Measurements from ENCODE around the gene ITGB1BP2. TPM values are rescaled to one million over a fixed set of nuclear protein-coding genes. Genes with fewer than 3 reads are reported as not detected.
A peak's percentile ranks its signal among the peaks of the same experiment; 100 is the strongest.
"Not testable (repeated sequence)": the region's sequence is repeated elsewhere in the genome, so short reads cannot be mapped to it uniquely, and the experiment has no call there.

The ITGB1BP2 gene
- 1.9 TPM for polyA plus RNA-seq (2012; ENCODE audit: low read depth, missing spikeins)

DNA sequence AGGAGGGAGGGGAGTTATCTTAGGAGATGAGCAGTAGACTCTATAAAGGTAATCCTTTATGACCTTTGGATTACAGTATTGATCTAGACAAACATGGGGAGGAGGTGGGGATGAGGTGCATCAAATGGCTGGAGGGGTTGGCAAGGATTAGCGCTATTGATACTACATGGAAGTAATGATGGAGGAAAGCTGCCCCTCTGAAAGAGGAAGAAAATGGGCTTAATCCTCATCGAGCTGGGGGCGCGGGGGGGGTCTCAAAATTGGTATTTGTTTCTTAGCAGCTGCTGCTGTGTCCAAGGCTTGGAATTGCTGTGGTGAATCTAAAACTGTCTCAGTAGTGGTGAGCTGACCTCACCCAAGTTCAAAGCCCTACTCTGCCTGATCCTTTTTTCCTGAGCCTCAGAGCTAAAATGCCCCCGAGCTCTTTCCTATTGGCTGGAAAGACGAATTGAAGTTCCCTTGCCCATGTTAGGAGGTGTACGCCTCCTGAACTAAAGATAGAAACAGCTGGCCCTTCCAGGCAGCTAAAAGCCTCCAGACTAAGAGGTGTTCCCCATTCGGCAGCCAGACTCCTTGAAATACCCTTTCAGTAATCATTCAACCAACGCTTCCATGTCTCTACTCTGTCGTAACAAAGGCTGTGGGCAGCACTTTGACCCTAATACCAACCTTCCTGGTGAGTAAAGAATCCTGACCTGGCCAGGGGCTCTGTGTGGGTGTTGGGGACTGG lies at the start of gene ITGB1BP2:
Gene ITGB1BP2 (plus strand): TSS at position 556 of the 730 bp plus-strand sequence. CDS start 57 bp downstream, at position 613.
- TF ChIP-seq POLR2AphosphoS5 (IDR thresholded peaks at IDR 0.05; ENCODE audit: low read depth, low read length) (no peak; the same call in none of the 2 replicates), TAF1 (IDR thresholded peaks at IDR 0.05; ENCODE audit: low read depth, low read length) (no peak), POU2F2 (IDR thresholded peaks at IDR 0.05; ENCODE audit: low read depth, low read length) (no peak), PAX5 (IDR thresholded peaks at IDR 0.05; ENCODE audit: insufficient read depth, low read length, severe bottlenecking) (no peak), POLR2A (IDR thresholded peaks at IDR 0.05; ENCODE audit: low read depth, low read length) (peak; percentile 50), SPI1 (IDR thresholded peaks at IDR 0.05; ENCODE audit: low read depth, low read length) (no peak)
- FAIRE-seq, result no peak
- no peak for DNase-seq (ENCODE audit: insufficient read length, low spot score)

DNA sequence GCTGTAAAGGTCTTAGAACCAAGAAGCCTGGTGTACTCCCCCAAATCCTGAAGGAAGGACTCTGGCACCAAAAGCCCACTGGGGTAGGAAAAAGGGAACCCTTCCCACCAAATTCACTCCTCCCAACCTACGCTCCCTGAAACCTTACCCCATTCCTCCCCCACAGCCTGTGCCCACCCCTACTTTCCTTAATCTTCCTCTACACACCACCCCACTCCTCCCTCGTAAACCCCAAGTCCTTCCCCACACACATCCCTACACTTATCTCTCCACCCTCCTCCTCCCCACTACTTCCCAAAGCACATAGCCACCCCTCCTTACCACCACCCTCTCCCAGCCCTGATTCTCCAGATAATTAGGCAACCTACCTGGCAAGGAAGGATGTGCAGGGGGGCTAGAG lies 49.3 kb upstream of the ITGB1BP2 start:
- TF ChIP-seq PAX5 (IDR thresholded peaks at IDR 0.05; ENCODE audit: insufficient read depth, low read length, severe bottlenecking) (no peak), SPI1 (IDR thresholded peaks at IDR 0.05; ENCODE audit: low read depth, low read length) (no peak), POLR2AphosphoS5 (IDR thresholded peaks at IDR 0.05; ENCODE audit: low read depth, low read length) (no peak), POLR2A (IDR thresholded peaks at IDR 0.05; ENCODE audit: low read depth, low read length) (no peak), TAF1 (IDR thresholded peaks at IDR 0.05; ENCODE audit: low read depth, low read length) (no peak), POU2F2 (IDR thresholded peaks at IDR 0.05; ENCODE audit: low read depth, low read length) (no peak)
- peak; percentile 13 for FAIRE-seq
- no peak for DNase-seq (ENCODE audit: insufficient read length, low spot score)

DNA sequence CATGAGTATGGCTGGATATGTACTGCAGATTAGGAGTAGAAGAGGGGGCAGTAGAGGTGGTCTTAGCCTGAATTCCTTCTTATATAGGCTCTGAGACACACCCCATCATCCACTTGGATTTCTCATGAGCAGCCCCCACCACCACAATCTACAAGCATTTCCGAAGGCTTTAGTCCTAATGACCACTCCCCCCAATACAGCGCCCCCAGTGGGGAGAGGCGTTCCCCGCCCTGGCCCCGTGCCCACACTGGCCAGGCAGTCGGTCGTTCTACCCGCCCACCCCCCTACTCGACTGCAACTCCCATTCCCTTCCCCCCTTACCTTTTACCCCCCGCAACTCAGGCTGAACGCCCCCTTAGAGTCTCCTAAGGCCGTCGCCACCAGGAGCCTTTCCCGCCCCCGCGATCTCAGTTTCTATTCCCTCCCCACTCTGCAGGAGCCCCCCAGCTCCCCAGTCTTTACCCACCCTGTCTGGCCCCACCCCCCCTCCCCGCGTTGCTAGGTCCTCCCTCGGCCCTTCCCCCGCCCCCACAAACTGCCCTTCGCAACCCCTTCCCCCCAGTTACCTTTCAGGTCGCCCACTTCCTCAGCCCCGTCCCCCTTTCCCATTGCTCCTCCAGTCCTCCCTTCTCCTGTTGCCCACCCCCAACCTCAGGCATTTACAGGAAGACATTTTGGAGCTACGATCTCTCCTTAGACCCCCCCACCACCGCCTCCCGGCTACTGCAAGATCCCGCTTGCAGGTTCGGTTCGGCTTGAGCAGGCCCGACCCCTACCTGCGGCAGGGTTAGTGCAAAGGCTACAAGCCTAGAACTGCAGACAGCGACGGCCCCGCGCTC lies 48.1 kb upstream of the ITGB1BP2 start:
- TF ChIP-seq POLR2A (IDR thresholded peaks at IDR 0.05; ENCODE audit: low read depth, low read length) (no peak), POLR2AphosphoS5 (IDR thresholded peaks at IDR 0.05; ENCODE audit: low read depth, low read length) (no peak), TAF1 (IDR thresholded peaks at IDR 0.05; ENCODE audit: low read depth, low read length) (no peak), PAX5 (IDR thresholded peaks at IDR 0.05; ENCODE audit: insufficient read depth, low read length, severe bottlenecking) (no peak), POU2F2 (IDR thresholded peaks at IDR 0.05; ENCODE audit: low read depth, low read length) (no peak), SPI1 (IDR thresholded peaks at IDR 0.05; ENCODE audit: low read depth, low read length) (no peak)
- no peak for DNase-seq (ENCODE audit: insufficient read length, low spot score)
- peak; percentile 72 for FAIRE-seq

DNA sequence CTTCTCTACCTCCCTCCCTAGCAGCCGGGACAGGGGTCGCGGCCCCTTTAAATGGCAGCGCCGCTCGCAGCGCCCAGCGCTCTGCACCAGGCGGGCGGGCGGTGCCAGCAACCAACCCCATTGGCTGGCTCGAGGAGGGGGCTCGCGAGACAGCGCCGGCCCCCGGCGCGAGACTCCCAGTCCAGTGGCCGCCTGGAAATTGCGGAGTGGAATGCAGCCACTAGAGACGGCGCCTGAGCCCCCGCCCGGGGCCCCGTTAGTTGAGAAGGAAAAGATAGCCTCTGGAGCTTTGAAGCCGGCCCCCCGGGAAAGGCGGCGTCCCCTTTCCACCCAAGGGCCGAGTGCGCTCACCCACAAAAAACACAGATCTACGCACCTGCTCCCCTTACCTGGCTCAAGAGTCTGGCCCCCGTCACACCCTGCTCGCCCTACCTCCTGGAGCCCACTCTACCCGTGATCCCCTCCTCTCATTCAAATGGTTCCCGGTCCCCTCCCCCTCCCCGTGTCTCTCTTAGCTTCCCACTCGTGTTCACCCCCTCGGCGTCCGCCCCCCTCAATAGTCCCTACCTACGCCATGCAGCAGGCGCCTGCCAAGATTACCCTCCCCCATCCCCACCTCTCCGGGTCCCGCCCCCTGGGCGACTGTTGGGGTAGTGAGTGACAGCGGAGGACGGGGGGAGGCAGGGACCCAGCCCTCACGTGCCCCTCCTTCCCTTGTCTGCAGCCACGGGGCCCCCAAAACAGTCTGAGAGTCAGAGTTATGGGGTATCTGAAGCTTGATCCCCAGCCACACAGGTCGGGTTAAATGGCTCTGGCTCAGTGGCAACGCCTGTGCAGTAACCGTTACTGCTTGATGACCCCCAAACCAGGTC lies 47.2 kb upstream of the ITGB1BP2 start, which contains the start of gene ZMYM3:
Gene ZMYM3 (minus strand): TSS at position 49 of the 872 bp plus-strand sequence. CDS start 885 bp downstream, outside the sequence.
- DNase-seq (ENCODE audit: insufficient read length, low spot score) (peak; percentile 74), FAIRE-seq (peak; percentile 93)
- TF ChIP-seq POLR2A (IDR thresholded peaks at IDR 0.05; ENCODE audit: low read depth, low read length), result 0 out of 2 replicates have a peak, but pooled peaks have one; percentile 3
- TF ChIP-seq POLR2AphosphoS5 (IDR thresholded peaks at IDR 0.05; ENCODE audit: low read depth, low read length), result no peak

DNA sequence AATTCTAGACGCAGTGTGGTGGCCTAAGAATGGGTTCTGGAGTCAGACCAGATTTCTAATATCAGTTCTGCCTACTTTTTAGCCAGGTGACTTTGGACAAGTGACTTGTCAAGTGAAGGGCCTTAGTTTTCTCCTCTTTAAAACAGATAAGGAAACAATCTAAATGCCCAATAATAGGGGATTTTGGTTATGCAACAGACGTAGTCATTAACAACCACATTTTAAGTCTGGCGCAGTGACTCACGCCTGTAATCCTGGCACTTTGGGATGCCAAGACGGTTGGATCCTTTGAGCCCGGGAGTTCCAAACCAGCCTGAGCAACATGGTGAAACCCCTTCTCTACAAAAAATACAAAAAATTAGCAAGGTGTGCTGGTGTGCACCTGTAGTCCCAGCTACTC lies 45.5 kb upstream of the ITGB1BP2 start:
- peak; percentile 74 for FAIRE-seq
- no peak for DNase-seq (ENCODE audit: insufficient read length, low spot score)
- TF ChIP-seq POU2F2 (IDR thresholded peaks at IDR 0.05; ENCODE audit: low read depth, low read length) (no peak), POLR2AphosphoS5 (IDR thresholded peaks at IDR 0.05; ENCODE audit: low read depth, low read length) (no peak), SPI1 (IDR thresholded peaks at IDR 0.05; ENCODE audit: low read depth, low read length) (no peak), TAF1 (IDR thresholded peaks at IDR 0.05; ENCODE audit: low read depth, low read length) (no peak), POLR2A (IDR thresholded peaks at IDR 0.05; ENCODE audit: low read depth, low read length) (no peak), PAX5 (IDR thresholded peaks at IDR 0.05; ENCODE audit: insufficient read depth, low read length, severe bottlenecking) (no peak)

DNA sequence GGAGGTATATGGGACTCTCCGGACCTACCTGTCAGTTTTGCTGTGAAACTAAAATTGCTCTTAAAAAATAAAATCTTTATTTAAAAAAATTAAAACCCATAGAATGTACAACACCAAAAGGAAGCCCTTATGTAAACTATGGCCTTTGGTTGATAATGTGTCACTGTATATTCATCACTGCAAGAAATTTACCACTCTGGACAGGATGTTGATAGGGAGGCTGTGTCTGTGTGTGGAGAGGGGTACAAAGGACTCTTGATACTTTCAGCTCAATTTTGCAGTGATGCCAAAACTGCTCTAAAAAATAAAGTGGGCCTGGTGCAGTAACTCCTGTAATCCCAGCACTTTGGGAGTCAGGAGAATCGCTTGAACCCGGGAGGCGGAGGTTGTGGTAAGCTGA lies 44.7 kb upstream of the ITGB1BP2 start:
- DNase-seq (ENCODE audit: insufficient read length, low spot score), result no peak
- TF ChIP-seq POLR2A (IDR thresholded peaks at IDR 0.05; ENCODE audit: low read depth, low read length) (no peak), POU2F2 (IDR thresholded peaks at IDR 0.05; ENCODE audit: low read depth, low read length) (no peak), SPI1 (IDR thresholded peaks at IDR 0.05; ENCODE audit: low read depth, low read length) (no peak), TAF1 (IDR thresholded peaks at IDR 0.05; ENCODE audit: low read depth, low read length) (no peak), POLR2AphosphoS5 (IDR thresholded peaks at IDR 0.05; ENCODE audit: low read depth, low read length) (no peak), PAX5 (IDR thresholded peaks at IDR 0.05; ENCODE audit: insufficient read depth, low read length, severe bottlenecking) (no peak)
- FAIRE-seq, result no peak

DNA sequence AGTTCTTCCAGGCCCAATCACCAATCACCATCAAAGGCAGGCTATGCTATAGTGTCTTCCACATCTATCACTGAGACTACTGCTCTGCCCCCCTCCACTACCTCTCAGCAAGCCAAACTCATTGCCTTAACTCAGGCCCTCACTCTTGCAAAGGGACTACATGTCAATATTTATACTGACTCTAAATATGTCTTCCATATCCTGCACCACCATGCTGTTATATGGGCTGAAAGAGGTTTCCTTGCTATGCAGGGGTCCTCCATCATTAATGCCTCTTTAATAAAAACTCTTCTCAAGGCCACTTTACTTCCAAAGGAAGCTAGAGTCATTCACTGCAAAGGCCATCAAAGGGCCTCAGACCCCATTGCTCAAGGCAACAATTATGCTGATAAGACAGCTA lies 32.9 kb upstream of the ITGB1BP2 start:
- not testable (repeated sequence) for FAIRE-seq; DNase-seq (ENCODE audit: insufficient read length, low spot score)

DNA sequence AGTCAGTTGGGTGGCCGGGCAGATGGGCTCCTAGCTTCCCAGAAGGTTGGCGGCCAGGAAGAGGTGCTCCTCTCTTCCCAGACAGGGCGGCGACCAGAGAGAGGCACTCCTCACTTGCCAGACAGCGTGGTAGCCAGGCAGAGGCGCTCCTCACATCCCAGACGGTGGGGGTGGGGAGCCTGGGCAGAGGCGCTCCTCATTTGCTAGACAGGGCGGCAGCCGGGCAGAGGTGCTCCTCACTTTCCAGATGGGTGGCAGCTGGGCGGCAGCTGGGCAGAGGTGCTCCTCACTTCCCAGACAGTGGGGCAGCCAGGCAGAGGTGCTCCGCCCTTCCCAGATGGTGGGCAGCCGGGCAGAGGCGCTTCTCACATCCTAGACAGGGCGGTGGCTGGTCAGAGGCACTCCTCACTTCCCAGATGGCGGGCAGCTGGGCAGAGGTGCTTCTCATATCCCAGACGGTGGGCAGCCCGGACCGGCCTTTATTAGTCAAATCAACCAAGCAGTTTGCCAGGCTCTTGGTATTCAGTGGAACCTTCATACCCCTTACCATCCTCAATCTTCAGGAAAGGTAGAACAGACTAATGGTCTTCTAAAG lies 31.7 kb upstream of the ITGB1BP2 start:
- TF ChIP-seq SPI1 (IDR thresholded peaks at IDR 0.05; ENCODE audit: low read depth, low read length) (no peak), TAF1 (IDR thresholded peaks at IDR 0.05; ENCODE audit: low read depth, low read length) (no peak), POLR2AphosphoS5 (IDR thresholded peaks at IDR 0.05; ENCODE audit: low read depth, low read length) (no peak), POU2F2 (IDR thresholded peaks at IDR 0.05; ENCODE audit: low read depth, low read length) (no peak), PAX5 (IDR thresholded peaks at IDR 0.05; ENCODE audit: insufficient read depth, low read length, severe bottlenecking) (no peak), POLR2A (IDR thresholded peaks at IDR 0.05; ENCODE audit: low read depth, low read length) (no peak)
- DNase-seq (ENCODE audit: insufficient read length, low spot score) (no peak), FAIRE-seq (no peak)

DNA sequence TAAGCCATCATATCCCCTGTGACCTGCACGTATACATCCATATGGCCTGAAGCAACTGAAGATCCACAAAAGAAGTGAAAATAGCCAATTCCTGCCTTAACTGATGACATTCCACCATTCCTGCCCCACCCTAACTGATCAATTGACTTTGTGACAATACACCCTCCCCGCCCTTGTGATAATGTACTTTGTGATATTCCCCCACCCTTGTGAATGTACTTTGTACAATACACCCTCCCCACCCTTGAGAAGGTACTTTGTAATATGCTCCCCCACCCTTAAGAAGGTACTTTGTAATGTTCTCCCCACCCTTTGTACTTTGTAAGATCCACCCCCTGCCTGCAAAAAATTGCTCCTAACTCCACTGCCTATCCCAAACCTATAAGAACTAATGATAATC lies 29.2 kb upstream of the ITGB1BP2 start:
- not testable (repeated sequence) for DNase-seq (ENCODE audit: insufficient read length, low spot score); FAIRE-seq

DNA sequence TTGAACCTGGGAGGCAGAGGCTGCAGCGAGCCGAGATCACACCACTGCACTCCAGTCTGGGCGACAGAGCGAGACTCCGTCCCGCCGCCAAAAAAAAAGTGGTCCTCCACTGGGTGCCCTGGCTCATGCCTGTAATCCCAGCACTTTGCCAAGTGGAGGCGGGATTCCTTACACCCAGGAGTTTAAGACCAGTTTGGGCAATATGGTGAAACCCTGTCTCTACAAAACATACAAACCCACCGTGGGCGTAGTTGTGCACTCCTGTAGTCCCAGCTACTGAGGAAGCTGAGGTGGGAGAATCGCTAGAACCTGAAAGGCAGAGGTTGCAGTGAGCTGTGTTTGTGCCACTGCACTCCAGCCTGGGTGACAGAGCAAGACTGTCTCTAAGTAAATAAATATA lies 20.2 kb upstream of the ITGB1BP2 start:
- DNase-seq (ENCODE audit: insufficient read length, low spot score); FAIRE-seq: not testable (repeated sequence)
